Stimulated activated CD8-positive, alpha-beta memory T cell treated with anti-CD3 and anti-CD28 coated beads, Interleukin-7, amount 100 ng/mL, for 1 hour (primary cell): ENCODE data around the gene DPF3.
A peak's percentile ranks its signal among the peaks of the same experiment; 100 is the strongest.

Experiments
- DNase-seq, 2 donors: peaks; one replicate each; pipeline ENCODE4 v3.0.0-alpha.2; 2020; ENCODE audit warnings: low read depth in 2 of 2

DPF3 gene

DNA sequence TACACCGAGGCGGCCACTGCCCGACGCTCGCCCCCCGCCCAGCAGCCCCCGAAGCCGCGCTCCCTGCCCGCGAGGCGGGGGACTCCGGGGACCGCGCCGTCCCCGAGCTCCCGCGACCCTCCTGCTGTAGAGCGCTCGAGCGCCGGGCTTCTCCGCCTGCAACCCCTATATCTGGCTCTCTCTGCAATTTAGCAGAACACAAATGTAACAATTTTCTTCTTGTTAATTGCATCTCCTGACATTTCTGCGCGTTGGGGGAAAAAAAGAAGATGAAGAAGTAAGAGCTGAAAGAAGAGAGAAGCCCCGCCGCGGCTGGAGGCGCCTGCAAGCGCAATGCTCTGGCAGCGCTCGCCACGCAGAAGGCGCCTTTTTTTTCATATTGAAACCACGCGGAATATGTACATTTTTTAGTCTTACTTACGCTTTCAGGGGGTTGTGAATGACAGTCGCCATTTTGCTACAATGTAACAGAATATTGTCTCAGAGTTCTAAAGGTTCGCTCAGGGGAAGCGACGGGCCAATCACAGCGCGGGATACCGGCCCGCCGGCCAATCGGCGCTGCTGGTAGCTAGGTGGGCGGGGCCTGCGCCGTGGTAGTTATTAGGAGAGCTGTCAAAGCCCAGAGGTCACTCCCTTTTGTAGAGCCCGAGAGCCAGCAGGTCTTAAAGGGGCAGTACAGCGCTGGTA, at the start of gene DPF3:
Gene DPF3, minus strand, starts transcription at position 466 of the 687 bp plus-strand sequence. Its CDS starts 13 bp downstream, at position 453.
- peak; percentile 79 to 86 for DNase-seq

GRCh38 chr14:72942934-72943333, 49.0 kb upstream of the DPF3 start:
- DNase-seq: no peak

- DNase-seq: no peak
These were observed 47.5 kb upstream of the DPF3 start for GRCh38 chr14:72941286-72941985.

DNA sequence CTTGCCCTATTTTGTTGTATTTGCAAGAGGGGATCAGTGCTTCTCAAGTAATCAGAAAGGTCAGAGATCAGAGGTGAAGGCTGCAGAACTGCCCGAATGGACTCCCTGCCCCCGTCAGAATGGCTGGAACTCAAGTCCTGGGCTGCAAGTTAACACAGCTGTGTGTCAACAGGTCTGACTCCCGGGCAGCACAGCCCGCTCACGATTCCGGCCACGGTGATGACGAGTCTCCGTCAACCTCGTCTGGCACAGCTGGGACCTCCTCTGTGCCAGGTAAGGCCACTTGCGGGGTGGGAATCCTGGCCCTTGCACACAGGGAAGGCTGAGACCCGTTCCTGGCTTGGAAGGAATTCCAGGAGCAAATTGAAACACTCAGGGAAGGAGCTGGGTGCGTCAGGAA, 45.7 kb upstream of the DPF3 start:
- no peak for DNase-seq

GRCh38 chr14:72932893-72933292, 39.0 kb upstream of the DPF3 start:
- no peak for DNase-seq

- no peak for DNase-seq
These were observed 35.6 kb upstream of the DPF3 start for GRCh38 chr14:72929316-72930080.

DNA sequence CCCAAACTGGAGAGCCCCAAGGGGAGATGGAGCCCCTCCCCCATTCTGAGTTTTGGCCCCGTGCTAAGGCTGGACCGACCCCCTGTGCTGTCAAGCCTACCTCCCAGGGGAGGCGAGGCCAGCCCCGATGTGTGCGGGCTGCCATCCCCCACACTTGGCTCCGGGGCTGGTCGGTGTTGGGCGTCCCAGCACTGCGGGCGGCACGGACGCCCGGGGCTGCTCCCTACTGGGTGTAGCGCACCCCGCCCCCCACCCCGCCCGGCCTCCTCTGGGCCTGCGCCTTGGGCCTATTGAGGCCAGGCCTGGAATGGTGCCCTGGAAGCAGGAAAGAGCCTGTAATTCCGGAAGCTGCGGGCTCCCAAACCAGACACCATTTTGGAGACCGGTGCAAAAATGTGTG, 35.0 kb upstream of the DPF3 start:
- no peak for DNase-seq

DNA sequence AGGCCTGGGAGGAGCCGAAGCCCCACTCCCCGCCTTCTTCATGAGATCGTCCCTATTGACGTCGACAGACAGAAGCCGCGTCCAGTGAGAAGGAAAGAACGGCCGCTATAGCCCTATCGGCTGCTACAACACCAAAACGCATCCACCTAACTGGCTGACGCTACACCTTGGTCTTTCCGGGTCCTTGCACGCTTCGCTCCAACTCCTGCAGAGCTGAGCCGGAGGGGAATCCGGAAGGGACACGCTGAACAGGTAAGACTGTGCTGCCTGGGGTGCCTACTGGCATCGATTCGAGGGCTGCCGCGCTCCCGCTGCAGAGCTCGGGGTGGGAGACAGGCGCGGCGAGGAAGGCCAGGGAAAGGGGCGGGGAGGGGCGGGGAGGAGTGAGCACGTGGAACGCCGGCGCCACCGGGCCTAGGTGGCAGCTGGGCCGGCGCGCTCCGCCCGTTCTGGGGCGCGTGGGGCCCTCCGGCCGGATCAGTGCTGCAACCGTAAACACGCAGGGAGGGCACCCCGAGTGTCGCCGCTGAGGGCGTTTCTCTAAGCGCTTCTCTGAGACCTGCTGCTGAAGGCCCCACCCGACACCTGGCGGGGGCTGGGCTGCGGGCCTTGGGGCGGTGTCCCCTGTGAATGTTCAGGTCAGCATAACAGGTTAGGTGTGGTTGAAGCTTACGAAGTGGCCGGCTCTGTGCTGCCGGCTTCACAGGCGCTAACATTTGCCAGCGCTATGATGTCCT, 32.6 kb upstream of the DPF3 start, which contains the start of gene DCAF4:
Gene DCAF4, plus strand, starts transcription at position 173 of the 737 bp plus-strand sequence. CDS start 11,515 bp downstream, outside the sequence.
- DNase-seq: peak; percentile 80 to 87

GRCh38 chr14:72925815-72926291, 32.0 kb upstream of the DPF3 start:
- no peak for DNase-seq

GRCh38 chr14:72925171-72925759, 31.4 kb upstream of the DPF3 start:
- DNase-seq: no peak

GRCh38 chr14:72924337-72924736, 30.4 kb upstream of the DPF3 start:
- DNase-seq: no peak

DNA sequence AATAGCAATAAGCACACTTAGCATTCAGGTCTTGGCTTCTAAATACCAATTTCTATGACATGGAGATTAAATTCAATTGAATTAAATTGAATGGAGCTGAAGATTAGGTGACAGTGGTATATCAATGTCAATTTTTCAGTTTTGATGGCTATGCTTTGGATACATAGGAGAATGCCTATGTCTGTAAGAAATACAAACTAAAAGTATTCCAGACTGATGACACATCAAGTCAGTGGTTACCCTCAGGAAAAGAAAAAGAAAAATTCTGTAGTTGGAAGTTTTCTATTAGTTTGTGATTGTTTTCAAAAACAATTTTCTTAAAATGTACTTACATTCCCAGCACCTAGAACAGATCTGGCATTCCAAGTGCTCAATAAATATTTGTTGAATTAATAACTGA, 27.5 kb upstream of the DPF3 start:
- DNase-seq: no peak

DNA sequence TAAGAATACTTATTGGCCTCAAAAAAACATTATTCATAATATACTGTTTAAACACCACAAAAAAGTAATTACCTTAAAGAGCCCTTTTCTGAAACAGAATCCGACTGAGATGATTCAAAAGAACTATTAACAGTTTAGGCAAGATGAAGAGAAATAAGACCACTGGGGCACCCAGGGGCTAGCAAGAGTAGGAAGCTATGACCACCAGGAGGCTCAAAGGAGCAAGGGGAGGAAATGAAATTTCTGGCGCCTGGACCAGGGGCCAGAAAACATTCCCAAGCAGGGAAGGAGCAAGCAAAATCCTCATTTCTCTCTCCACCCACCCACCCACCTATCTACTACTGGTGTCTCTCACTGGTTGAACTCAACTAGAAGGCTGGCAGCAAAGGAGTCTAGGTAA, 26.1 kb upstream of the DPF3 start:
- DNase-seq: no peak

- no peak for DNase-seq
These were observed 23.3 kb upstream of the DPF3 start for GRCh38 chr14:72917094-72917802.

DNA sequence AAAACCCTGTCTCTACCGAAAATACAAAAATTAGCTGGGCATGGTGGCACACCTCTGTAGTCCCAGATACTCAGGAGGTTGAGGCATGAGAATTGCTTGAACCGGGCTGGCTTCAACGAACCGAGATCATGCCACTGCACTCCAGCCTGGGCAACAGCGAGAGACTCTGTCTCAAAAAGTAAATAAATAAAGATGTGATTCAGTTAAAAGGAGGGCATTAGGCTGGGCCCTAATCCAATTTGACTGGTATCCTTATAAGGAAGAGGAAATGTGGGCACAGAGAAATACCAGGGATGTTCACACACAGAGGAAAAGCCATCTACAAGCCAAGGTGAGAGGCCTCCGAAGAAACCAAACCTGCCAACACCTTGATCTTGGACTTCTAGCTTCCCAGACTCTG, 22.3 kb upstream of the DPF3 start:
- DNase-seq: no peak

DNA sequence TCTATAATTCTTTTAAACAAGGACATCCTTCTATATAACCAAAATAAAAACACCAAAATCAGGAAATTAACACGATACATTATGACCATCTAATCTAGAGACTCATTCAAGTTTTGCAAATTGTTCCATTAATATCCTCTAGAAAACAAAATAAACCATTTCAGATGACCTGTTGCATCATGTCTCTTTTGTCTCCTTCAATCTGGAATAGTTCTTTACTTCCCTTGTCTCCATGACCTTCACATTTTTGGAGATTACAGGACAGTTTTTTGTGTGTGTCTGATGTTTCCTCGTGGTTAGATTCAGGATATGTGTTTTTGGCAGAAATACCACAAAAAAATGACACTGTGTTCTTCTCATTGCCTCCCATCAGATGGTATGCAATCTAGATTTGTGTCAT, 19.9 kb upstream of the DPF3 start:
- DNase-seq: no peak

GRCh38 chr14:72909163-72909562, 15.3 kb upstream of the DPF3 start:
- no peak for DNase-seq

DNA sequence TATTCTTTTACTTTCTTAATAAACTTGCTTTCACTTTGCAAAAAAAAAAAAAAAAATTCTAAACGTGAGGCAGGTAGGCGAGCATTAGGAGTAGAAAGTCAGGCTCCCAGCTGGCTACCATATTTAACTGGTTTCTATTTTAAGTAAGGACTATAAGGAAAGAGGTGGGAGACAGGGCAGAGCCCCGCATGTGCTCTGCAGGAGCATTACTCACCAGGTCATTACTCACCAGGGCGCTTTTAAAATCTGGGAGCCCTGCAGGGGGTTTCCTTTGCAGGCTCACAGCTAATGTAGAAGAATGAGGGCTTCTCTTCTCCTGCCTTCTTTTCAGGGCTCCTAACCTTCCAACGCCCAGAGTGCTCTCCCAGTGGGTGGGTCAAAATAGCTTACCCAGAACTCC, 14.0 kb upstream of the DPF3 start:
- DNase-seq: no peak

DNA sequence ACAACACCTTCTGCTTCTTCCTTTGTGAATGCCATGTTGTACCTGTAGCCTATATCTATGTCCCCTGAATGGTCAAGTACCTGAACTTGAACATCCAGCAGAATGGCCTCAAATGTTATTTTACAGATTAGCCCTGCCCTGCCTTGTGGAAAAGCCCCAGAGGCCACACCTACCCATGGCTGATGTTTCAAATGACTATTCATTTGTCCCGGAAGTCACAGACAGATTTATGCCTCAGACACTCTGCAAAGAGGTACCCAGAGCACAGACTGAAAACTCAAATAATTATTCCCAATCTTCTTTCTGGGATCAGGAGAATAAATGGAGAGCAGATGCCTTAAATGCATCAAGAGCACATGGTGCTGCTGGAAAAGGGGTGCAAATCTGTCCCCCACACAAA, 13.0 kb upstream of the DPF3 start:
- no peak for DNase-seq

DNA sequence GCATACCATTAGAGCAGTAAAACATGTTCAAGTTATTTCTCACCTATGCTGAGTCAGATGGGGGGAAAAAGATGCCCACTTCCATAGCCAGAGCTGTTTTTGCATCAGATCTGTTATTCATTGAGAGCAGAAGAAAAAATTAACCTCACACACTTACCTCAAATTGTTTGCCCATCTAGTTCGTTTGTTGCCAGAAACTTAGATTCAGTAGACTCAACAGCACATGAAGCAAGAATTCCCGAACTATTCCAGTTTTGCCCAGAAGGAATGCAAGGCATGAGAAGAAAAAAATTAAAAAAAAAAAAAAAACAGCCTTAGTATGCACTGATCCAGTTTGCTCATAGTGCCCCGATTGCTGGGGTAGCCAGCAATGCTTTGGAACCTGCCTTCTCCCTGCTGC, 12.4 kb upstream of the DPF3 start:
- DNase-seq: no peak
